GM18508 (cell line): ENCODE results near the gene LRRC75B.

Experiments
- ATAC-seq: cut with Tn5 transposase; IDR thresholded peaks from one replicate; pipeline ENCODE4 v1.9.1; 2021; ENCODE audit warnings: moderate number of reproducible peaks; ENCODE audit not compliant: insufficient read depth, unreplicated experiment

The LRRC75B gene

DNA sequence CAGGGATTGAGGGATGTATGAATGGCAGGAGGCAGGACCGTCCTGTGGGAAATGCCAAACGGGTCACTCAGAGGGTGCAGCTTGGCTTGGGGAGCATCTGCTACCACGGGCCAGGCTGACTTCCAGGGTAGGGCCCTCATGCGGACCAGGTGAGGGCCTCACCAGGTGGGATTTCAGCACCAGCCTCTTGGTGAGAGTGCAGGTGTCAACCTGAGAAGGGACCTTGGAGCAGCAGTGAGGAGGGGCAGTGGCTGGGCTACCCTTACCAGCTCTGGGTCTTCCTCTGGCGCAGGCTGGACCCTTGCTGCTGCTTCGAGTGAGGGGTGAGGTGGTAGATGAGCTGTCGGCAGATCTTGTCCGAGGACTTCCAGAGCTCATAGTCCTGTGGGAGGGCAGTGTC lies 4.9 kb downstream of the LRRC75B start:
- ATAC-seq, result no peak

DNA sequence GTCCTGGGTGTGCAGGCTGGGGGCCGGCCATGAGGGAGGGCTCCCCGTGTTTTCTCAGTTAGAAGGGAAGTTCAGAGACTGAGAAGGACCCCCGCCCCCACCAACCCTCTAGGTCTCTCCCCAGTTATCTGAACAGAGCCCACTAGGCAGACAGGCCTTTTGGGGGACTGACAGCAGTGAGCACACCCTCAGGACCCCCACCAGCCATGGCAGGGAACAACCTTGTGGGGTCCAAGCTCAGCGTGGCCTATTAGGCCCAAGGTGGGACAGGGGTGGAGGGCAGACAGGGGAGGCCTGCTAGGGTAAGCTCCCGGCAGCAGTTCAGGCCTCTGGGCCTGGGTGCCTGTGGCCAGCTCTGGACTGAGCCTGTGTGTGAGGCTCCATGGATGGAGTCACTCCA lies 5.6 kb downstream of the LRRC75B start:
- no peak for ATAC-seq

DNA sequence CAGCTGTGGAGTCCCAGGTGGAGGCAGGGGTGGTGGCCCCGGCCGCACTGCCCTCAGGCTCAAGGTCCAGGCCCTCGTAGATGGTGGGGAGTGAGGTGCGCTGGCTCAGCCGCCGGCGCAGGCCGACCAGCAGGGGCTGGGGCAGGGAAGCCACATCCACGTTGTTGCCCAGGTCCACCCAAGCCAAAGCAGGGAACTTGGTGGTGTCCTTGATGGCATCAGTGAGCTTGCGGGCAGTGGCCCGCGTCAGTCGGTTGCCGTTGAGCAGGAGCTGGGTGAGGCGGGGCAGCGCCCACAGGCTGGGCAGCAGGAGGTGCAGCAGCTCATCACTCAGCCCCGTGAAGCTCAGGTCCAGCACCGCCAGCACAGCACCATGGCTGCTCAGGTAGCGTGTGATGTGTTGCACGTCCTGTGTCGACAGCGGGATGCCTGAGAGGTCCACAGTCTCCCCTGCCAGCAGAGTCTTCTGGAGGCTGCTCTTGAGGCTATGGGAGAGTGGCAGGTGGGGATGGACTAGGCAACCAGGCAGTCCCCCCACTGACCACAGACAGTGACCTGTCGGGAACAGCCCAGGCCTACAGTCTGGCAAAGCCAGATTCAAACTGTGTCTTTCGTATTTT lies 6.8 kb downstream of the LRRC75B start:
- ATAC-seq, result no peak

DNA sequence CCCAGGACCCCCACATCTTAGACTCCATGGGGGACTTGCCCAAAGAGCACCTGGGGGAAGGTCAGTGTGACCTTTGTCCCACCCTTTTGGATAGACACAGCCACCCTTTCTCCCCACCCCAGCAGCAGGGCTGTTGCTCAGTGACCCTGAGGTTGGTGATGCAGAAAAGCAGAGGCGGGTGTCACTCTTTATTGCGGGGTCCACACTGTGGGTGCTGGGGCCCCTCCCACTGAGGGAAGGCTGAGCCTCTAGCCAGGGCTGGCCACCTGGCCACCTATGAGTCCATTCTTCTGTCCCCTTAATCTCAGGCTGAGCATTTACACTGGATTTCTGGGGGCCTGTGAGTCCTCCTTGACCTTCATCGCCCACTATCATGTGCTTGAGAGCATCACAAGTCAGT lies 7.4 kb downstream of the LRRC75B start:
- no peak for ATAC-seq

- no peak for ATAC-seq
Observed at GRCh38 chr22:24584871-24585411, 7.9 kb downstream of the LRRC75B start.

DNA sequence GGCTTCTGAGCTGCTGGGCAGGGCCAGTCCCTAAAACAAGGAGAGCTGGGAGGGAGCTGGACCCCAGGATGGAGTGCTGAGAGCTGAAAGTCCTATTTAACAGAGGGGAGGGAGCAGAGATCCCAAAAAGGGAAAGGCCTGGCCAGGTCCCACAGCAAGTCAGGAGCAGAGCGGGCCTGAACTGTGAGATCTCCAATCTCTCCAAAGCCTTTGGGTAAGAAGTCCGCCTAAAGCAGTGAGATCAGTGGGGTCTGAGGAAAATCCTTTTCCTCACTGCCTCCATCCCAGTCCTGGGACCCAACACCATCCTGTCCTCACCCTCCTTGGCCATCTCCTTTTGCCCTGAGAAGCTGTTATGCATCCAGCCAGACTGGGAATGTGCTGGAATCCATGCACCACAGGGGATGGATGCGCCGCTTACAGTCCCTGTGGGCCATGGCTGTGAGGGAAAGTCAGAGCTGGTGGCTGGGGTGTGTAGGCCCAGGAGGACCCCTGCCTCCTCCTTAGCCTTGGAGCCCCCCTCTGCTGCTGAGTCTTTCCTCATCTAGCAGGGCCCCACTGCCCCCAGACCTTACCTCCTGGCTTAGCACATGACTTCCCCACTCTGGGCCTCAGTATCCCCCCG lies 8.6 kb downstream of the LRRC75B start:
- no peak for ATAC-seq

DNA sequence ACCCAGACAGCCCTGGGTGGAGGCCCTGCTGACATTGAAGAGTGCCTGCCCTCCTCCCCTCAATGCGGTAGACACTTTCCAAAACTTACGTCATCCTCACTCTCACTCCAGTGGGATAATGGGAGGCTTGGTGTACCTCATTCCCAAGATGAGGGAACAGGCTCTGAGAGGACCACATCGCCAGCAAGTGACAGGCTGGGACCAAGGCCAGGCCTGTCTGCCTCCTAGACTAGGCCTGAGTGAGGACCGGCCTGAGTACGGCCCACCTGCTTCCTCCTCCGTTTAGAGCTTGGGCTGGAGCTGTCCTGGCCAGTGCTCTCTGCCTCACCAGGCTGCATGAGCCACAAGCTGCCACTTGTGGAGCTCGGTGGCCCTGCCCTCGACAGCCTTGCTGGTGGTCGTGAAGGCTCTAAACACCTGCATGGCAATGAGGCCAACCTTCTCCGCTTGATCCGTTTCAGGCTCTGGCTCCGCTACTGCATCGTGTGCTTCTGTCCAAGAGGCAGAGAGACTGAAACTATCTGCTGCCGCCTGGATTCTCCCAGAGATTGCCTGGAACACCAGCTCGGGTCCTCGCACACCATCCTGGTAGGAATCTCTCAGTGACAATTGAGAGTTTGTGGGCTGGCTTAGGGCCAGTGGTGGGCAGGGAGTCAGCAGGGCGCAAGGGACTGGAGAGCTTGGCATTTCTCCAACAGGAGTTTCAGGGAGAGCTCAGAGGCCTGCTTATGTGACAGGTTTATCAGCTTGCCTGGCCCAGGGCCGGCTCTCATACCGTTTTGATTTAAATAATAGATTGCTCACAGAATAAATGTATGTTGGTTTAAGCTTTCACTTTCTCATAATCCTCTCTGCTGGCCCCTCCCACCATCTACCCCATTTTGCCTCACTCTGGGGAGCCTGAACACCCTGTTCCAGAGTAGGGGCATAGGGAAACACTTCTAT lies 9.4 kb downstream of the LRRC75B start:
- no peak for ATAC-seq

GRCh38 chr22:24582056-24582814 lies 10.6 kb downstream of the LRRC75B start:
- no peak for ATAC-seq

DNA sequence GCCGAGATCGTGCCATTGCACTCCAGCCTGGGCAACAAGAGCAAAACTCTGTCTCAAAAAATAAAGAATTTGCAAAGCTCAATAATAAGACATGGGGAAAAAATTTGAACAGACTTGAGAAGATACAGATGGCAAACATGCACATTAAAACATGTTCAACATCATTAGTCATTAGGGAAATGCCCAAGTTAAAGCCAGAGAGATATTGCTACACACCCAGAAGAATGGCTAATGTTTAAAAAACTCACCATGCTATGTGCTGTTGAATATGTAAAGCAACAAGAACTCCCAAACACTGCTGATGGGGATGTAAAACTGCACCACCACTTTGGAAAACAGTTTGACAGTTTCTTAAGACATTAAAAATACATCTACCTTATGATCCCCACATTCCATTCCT lies 12.6 kb downstream of the LRRC75B start:
- ATAC-seq, result no peak

GRCh38 chr22:24579258-24579601 lies 13.6 kb downstream of the LRRC75B start:
- ATAC-seq, result no peak

DNA sequence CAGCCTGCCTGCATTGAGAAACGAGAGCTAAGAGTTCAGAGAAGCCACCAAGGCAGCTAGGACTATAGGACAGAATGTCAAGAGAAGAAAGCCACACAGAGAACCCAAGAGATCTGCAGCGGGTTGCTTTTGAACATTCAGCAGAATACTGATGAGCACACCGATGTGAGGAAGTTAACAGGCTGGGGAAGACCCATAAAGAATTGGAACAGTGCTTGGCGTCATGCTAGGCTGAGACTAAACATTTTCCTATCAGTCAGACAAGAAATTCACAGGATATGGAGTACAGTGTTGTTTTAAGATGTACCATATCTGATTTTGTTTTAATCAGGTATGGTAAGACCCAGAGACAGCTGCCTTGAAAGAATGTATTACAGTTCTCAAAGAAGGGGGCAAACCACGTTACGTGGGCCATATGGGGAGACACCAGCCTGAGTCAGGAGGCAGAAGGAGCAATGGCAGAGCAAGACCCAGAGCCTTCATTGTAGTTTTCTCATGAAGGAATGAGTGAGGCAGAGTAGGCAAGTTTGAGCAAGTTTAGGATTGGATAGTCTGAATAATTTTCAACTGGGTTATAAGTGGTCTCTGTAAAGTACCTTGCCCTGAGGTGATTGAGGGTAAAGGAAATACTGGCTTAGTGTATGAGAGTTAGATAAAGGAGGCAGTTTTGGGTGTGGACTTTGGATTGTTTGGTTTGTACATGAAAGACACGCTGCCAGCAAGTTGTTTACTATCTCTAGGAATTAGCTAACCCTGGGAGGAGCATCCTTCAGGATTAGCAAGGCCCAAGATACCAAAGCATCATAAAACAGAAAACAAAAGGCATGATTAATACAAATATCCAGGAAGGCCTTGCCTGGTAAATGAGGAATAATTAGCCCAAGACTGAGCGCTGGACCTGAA lies 14.3 kb downstream of the LRRC75B start:
- ATAC-seq, result no peak

DNA sequence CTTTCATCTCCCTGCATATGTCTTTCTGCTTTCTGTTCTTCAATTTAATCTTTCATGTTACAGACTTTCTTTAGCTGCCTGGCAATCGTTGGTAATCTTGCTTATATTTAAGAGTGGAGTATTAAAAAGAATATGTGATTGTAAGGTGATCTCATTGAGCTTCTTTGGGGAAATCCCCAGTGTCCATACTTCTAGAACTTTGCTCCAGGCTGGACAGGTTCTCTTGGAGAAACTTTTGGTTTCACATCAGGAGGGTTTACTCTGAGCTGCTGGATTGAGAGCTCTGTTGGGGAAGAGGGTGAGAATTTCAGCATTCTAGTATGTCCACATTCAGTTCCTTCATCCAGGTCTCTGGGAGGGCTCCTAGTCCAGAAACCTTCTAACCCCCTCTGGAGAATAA lies 16.1 kb downstream of the LRRC75B start:
- no peak for ATAC-seq

DNA sequence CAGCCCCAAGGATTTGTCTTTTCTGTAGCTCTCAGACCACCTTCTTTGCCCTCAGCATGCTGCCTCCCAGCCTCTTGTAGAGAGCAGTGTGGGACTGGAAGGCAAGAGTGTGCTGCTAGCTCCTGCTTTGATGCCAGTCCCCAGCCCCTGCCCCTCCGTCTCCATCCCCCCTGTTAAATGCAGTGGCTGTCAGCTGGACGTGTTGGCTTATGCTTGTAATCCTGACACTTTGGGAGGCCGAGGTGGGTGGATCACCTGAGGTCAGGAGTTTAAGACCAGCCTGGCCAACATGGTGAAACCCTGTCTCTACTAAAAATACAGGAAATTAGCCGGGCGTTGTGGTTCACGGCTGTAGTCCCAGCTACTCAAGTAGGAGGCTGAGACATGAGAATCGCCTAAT lies 21.6 kb downstream of the LRRC75B start:
- no peak for ATAC-seq

DNA sequence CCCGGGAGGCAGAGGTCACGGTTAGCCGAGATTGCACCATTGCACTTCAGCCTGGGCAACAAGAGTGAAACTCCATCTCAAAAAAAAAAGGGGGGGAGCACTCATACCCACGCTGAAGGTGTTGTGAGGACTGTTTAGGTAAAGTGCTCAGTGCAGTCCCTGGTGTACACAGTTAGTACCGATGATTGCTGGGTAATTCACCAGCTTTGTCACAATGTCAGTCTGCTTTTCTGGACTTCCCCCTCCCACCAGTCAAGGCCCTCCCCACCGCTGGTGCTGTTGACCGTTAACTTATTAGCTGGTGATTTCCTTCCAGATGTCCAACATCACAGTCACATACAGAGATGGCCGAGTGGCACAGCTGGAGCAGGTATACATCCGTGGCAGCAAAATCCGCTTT lies 25.2 kb downstream of the LRRC75B start:
- ATAC-seq, result no peak

- ATAC-seq, result no peak
Observed at GRCh38 chr22:24566899-24567511, 25.9 kb downstream of the LRRC75B start.

- no peak for ATAC-seq
Observed at GRCh38 chr22:24565077-24565476, 27.8 kb downstream of the LRRC75B start.

GRCh38 chr22:24564376-24565058 lies 28.4 kb downstream of the LRRC75B start:
- ATAC-seq, result no peak

DNA sequence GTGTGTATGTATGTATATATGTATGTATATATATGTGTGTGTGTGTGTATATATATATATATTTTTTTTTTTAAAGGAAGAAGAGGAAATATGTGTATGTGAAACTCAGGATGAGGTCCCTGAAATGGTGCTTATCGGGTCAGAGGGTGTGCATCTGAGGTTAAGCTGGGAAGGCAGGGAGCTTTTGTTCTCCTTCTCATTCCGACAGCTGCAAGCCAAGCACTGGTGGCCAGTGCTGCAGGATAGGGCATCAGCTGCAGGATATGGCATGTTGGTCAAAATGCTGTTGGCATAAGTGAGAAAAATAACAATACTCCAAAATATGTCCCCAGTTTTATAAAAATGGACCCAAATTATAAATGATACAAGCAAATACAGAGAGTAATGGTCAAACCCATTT lies 29.6 kb downstream of the LRRC75B start:
- no peak for ATAC-seq
